Measurements from ENCODE around the gene TNPO3.

The TNPO3 gene

GRCh38 chr7:128951296-128951695, 103.6 kb downstream of the TNPO3 start:
- TF ChIP-seq CTCF (IDR thresholded peaks at IDR 0.05; ENCODE audit: insufficient read depth, low read depth, low read length, missing control alignments) = no peak
- DNase-seq (ENCODE audit: low read depth) = no peak
- H3K4me3 ChIP-seq (ENCODE audit: low read depth, low read length) = no peak overlapping the region

GRCh38 chr7:128948976-128949760, 105.7 kb downstream of the TNPO3 start:
- DNase-seq (ENCODE audit: low read depth) = no peak
- no peak for TF ChIP-seq CTCF (IDR thresholded peaks at IDR 0.05; ENCODE audit: insufficient read depth, low read depth, low read length, missing control alignments)

GRCh38 chr7:128948312-128948973, 106.5 kb downstream of the TNPO3 start:
- no peak for DNase-seq (ENCODE audit: low read depth)
- no peak for TF ChIP-seq CTCF (IDR thresholded peaks at IDR 0.05; ENCODE audit: insufficient read depth, low read depth, low read length, missing control alignments)
- no peak overlapping the region for H3K4me3 ChIP-seq (ENCODE audit: low read depth, low read length)

More at GRCh38 chr7:128948976-128949760, 105.7 kb downstream of the TNPO3 start:
- no peak overlapping the region for H3K4me3 ChIP-seq (ENCODE audit: low read depth, low read length)

GRCh38 chr7:128947854-128948253, 107.1 kb downstream of the TNPO3 start:
- no peak for TF ChIP-seq CTCF (IDR thresholded peaks at IDR 0.05; ENCODE audit: insufficient read depth, low read depth, low read length, missing control alignments)

GRCh38 chr7:128946936-128947830, 107.7 kb downstream of the TNPO3 start:
- no peak overlapping the region for H3K4me3 ChIP-seq (ENCODE audit: low read depth, low read length)
- peak; percentile 46 for TF ChIP-seq CTCF (IDR thresholded peaks at IDR 0.05; ENCODE audit: insufficient read depth, low read depth, low read length, missing control alignments)
- DNase-seq (ENCODE audit: low read depth) = peak; percentile 43

More at GRCh38 chr7:128947854-128948253, 107.1 kb downstream of the TNPO3 start:
- no peak overlapping the region for H3K4me3 ChIP-seq (ENCODE audit: low read depth, low read length)
- no peak for DNase-seq (ENCODE audit: low read depth)

GRCh38 chr7:128945668-128946366, 109.1 kb downstream of the TNPO3 start:
- DNase-seq (ENCODE audit: low read depth) = no peak
- no peak overlapping the region for H3K4me3 ChIP-seq (ENCODE audit: low read depth, low read length)
- no peak for TF ChIP-seq CTCF (IDR thresholded peaks at IDR 0.05; ENCODE audit: insufficient read depth, low read depth, low read length, missing control alignments)
